GM18502 (cell line): ENCODE data around the gene MYO7B.

Experiments used
- ATAC-seq: cut with Tn5 transposase; IDR thresholded peaks from one replicate; pipeline ENCODE4 v1.9.1; 2021; ENCODE audit warnings: mild to moderate bottlenecking; ENCODE audit not compliant: unreplicated experiment, poor library complexity

MYO7B gene

DNA sequence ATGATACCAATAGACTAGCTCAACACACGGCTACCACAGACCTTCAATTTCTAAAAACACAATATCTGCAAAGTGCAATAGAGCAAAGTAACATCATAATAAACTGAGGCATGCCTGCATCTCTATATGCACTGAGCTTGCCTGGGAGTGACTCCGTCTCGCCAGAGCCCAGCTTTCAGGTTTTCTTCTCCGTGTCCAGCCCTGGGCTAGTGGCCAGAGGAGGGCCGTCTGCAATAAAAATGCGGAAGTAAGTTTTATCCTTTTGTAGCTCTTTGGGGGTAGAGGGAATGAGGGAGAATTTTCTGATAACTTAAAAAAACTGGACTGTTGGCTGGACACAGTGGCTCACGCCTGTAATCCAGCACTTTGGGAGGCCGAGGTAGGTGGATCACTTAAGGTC, 69.5 kb downstream of the MYO7B start:
- ATAC-seq, result no peak

DNA sequence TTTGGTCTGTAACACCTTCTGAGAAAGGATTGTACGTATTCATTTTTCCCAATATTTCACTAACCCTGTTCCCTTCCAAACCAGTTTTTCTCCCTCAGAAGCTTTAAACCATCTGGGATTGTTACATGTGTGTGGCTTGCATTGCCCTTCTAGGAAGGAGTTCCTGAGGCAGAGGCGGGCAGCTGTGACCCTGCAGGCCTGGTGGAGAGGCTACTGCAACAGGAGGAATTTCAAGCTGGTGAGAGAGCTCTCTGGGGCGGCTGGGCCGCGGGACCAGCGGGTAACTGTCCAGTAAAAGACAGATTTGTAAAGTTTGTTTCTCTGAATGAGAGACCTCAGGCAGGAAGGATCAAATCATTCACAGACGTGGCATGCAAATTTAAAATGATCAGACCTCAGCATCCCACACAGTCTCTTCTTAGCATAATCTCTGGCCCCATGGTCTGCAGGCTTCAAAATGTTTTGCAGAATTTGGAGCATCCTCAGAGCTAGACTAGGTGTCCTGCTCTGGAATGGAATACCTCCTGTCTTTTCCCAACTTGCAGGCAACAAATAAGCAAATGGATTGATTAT, 70.3 kb downstream of the MYO7B start:
- no peak for ATAC-seq

GRCh38 chr2:127606625-127607398, 71.3 kb downstream of the MYO7B start:
- no peak for ATAC-seq

- ATAC-seq, result no peak
Measured at GRCh38 chr2:127607399-127607908, 72.0 kb downstream of the MYO7B start.

- no peak for ATAC-seq
Measured at GRCh38 chr2:127608061-127609030, 72.9 kb downstream of the MYO7B start.

DNA sequence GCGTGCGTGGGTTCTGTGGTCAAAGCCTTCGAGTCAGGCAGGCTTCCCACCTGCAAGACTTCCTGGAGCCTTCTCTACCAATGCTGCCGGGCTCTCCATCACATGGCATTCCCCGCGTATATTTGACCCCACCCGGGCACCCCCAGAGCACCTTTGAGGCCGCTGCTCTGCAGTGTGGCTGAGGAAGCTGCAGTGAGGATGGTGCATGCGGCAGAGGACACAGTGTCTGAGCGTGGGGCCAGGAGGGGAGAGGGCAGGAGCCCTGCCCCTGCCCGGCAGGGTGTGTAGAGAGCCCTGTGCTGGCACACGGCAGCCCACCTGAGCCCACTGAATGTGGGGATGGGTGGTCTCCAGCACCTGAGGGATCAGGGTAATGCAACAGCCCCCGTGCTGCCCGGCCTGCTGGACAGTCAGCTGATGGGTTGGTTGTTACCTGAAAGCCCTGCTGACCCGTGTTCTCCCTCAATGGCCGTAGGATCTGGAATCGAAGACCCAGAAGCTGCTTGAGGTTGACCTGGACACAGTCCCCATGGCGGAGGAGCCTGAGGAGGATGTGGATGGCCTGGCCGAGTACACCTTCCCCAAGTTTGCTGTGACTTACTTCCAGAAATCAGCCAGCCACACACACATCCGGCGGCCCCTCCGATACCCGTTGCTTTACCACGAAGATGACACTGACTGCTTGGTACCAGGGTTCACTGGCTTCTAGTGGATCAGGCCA, 73.7 kb downstream of the MYO7B start:
- no peak for ATAC-seq

- no peak for ATAC-seq
Measured at GRCh38 chr2:127609818-127610217, 74.3 kb downstream of the MYO7B start.

DNA sequence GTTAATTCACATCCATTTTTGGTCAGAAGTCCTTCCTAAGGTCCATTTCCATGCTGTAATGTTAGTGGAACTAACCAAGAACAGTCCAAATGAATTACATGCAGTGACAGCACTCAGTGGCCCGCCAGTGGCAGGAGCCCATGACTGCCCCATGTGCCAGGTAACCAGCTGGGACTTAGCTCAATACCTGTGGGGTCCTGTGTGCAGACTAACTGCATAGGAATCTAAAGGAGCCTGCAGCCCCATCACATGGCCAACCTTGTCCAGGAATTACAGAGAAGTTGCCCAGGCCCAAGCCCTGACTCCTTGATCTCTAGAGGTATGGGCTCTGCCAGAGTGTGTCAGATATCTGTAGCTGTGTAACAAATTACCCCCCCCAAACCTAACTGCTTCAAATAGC, 75.1 kb downstream of the MYO7B start:
- no peak for ATAC-seq

- ATAC-seq, result no peak
Measured at GRCh38 chr2:127611076-127611925, 75.8 kb downstream of the MYO7B start.

GRCh38 chr2:127612111-127612822, 76.8 kb downstream of the MYO7B start:
- no peak for ATAC-seq

DNA sequence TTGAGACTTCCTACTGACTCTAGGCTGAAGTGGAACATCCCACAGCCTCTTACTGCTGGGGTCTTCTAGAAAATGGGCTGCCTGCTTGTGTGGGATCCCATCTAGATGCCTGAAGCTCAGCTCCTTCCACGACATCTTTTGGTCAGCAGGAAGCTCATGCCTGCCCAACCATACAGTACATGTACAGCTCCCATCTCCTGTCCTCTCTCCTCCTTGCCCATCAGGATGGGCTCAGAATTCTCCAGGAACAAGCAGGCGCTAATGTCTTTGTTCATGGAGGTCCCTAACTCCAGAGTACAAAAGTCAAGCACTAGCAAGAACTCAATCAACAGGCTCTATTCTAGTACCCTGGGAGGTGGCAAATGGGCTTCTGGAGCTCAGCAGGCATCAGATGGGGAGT, 78.8 kb downstream of the MYO7B start:
- no peak for ATAC-seq

DNA sequence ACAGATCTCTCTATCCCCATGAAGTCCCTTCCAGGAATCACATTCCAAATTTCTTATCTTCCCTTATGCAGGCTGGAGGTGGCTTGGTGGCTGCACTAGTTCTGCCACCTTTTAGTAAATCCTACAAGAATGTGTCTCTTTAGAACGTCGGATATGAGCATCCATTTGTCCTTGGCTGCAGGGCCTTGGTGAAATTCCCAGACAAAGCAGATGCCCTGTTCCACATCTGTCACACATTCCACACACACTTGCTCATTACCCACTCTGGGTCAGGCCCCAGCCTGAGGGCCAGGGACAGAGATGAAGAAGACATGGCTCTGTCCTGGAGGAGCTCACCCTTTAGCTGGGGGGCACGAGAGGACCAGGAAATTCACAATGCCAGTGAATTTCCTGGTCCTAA, 79.2 kb downstream of the MYO7B start:
- ATAC-seq, result no peak

DNA sequence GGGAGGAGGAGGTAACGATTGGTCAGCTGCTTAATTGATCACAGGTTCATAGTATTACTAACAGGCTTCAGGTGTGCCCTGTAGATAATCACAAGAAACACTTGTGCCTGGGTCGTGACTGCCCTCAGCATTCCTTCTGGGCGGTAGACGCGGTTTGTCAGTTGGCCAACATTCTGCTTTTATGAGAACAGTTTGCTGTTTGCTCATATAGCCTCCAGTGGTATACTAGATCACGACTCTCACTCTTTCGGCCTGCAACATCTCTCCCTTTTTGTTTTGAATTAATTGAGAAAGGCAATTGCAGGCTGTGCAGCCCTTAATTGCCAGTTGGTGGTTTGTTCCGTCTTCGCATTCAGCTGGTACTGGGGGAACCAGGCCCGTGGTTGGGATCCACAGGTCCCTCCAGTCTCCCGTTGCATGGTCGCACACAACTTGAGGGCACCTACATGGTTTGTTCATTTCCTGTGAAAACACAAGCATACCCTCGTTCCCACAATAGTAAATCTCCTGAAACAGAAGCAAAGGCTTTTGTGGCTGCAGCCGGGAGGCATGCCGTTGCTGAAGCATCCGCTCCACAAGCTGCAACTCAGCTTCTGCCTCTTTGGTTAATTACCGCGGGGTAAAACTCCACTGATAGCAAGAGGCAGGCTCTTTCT, 80.2 kb downstream of the MYO7B start:
- no peak for ATAC-seq

DNA sequence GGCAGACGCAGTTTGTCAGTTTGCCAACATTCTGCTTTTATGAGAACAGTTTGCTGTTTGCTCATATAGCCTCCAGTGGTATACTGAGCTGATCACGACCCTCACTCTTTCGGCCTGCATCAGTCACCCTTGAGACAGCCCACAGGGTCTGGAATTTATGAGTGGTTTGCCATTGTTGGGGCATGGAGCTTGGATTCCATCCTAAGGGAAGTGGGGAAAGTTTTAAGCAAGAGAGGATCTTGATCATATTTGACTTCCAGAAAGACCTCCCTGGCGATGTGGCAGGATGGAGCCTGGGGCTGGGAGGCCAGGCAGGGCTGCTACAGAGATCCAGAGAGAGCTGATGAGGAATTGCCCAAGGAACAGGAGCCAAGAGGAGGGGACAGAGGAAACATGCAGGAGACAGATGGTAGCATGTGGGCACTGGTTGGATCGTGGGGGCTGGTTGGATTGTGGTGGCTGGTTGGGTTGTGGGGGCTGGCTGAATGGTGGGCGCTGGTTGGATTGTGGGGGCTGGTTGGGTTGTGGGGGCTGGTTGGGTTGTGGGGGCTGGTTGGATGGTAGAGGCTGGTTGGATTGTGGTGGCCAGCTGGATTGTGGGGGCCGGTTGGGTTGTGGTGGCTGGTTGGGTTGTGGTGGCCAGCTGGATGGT, 83.2 kb downstream of the MYO7B start:
- no peak for ATAC-seq

GRCh38 chr2:127619203-127619590, 83.7 kb downstream of the MYO7B start:
- no peak for ATAC-seq

GRCh38 chr2:127619877-127620705, 84.6 kb downstream of the MYO7B start:
- ATAC-seq, result no peak

GRCh38 chr2:127620866-127621265, 85.4 kb downstream of the MYO7B start:
- ATAC-seq, result no peak
